K562 (cell line): ENCODE results near the gene BTBD18. TPM values are rescaled to one million over a fixed set of nuclear protein-coding genes. Genes with fewer than 3 reads are reported as not detected.
A peak's percentile ranks its signal among the peaks of the same experiment; 100 is the strongest.

ENCODE experiments used
- ARID1B ChIP-seq: fragments of 450-650 bp; IDR thresholded peaks from 2 replicates; pipeline ENCODE4 v1.6.1; 2016; ENCODE audit warnings: antibody characterized with exemption, mild to moderate bottlenecking, inconsistent platforms
- BHLHE40 ChIP-seq: IDR thresholded peaks from 2 replicates; pipeline ENCODE4 v1.6.1; 2011; ENCODE audit warnings: low read length, improper control_type of control experiment
- CEBPG ChIP-seq, 3 experiments: fragments of 200-800 bp in 1 of 3; sonication (Bioruptor generic) in 1 of 3; sonication (generic) in 1 of 3; formaldehyde crosslinking in 1 of 3; IDR thresholded peaks in 2 of 3; conservative IDR thresholded peaks in 1 of 3; 2 replicates each; pipeline versions ENCODE4 v1.6.1 to v1.8.0; 2016 to 2022; ENCODE audit warnings: missing compliant biosample characterization in 2 of 3, missing genetic modification characterization in 2 of 3, mild to moderate bottlenecking in 1 of 3, missing genetic modification reagents in 1 of 3
- FOXK2 ChIP-seq, 2 experiments: fragments of 450-650 bp; IDR thresholded peaks in 1 of 2; conservative IDR thresholded peaks in 1 of 2; 2 replicates each; pipeline ENCODE4 v1.6.1; 2016; ENCODE audit warnings: low read depth in 2 of 2, mild to moderate bottlenecking in 1 of 2
- GATA2 ChIP-seq: sonication (generic); formaldehyde crosslinking; IDR thresholded peaks from 2 replicates; pipeline ENCODE4 v1.4.0; 2020; ENCODE audit warnings: mild to moderate bottlenecking, missing genetic modification reagents
- HOXB6 ChIP-seq: fragments of 250-450 bp; sonication (Bioruptor Pico); IDR thresholded peaks from 2 replicates; pipeline ENCODE4 v1.5.1; 2022; ENCODE audit warnings: mild to moderate bottlenecking, borderline replicate concordance
- L3MBTL2 ChIP-seq: fragments of 450-650 bp; IDR thresholded peaks from 2 replicates; pipeline ENCODE4 v1.6.1; 2016; ENCODE audit warnings: mild to moderate bottlenecking, moderate library complexity
- NFYB ChIP-seq: IDR thresholded peaks from 2 replicates; pipeline ENCODE4 v1.6.1; 2011; ENCODE audit warnings: mild to moderate bottlenecking, moderate library complexity; ENCODE audit not compliant: insufficient read length; ENCODE audit errors: extremely low read depth
- PRMT5 ChIP-seq: sonication (generic); formaldehyde crosslinking; IDR thresholded peaks from 2 replicates; pipeline ENCODE4 v1.5.0; 2020; ENCODE audit warnings: missing genetic modification reagents
- RCOR1 ChIP-seq, 2 experiments: IDR thresholded peaks; 2 replicates each; pipeline ENCODE4 v1.6.1; 2012; ENCODE audit warnings: low read depth in 2 of 2, low read length in 2 of 2, borderline replicate concordance in 1 of 2, improper control_type of control experiment in 1 of 2
- RHOXF2B ChIP-seq: fragments of 250-450 bp; sonication (Bioruptor Pico); conservative IDR thresholded peaks from 2 replicates; pipeline ENCODE4 v1.5.1; 2021
- TCF3 ChIP-seq: sonication (generic); formaldehyde crosslinking; IDR thresholded peaks from 2 replicates; pipeline ENCODE4 v1.4.0; 2020; ENCODE audit warnings: mild to moderate bottlenecking, missing genetic modification reagents
- ZBTB12 ChIP-seq: fragments of 250-450 bp; sonication (Bioruptor Pico); IDR thresholded peaks from 2 replicates; pipeline ENCODE4 v1.4.0; 2020
- ZNF212 ChIP-seq: fragments of 450-650 bp; formaldehyde crosslinking; IDR thresholded peaks from 2 replicates; pipeline ENCODE4 v1.4.0; 2020; ENCODE audit warnings: mild to moderate bottlenecking
- ZNF384 ChIP-seq: IDR thresholded peaks from 2 replicates; pipeline ENCODE4 v1.6.1; 2012; ENCODE audit warnings: low read depth, low read length, improper control_type of control experiment
- ZNF518B ChIP-seq: fragments of 250-450 bp; sonication (Bioruptor Pico); IDR thresholded peaks from 2 replicates; pipeline ENCODE4 v1.5.0; 2021; ENCODE audit warnings: mild to moderate bottlenecking, moderate library complexity
- ZNF57 ChIP-seq: fragments of 450-650 bp; formaldehyde crosslinking; IDR thresholded peaks from 2 replicates; pipeline ENCODE4 v1.4.0; 2020; ENCODE audit warnings: mild to moderate bottlenecking, moderate library complexity
- ZNF592 ChIP-seq: fragments of 450-650 bp; IDR thresholded peaks from 2 replicates; pipeline ENCODE4 v1.6.1; 2017; ENCODE audit warnings: antibody characterized with exemption, mild to moderate bottlenecking
- polyA plus RNA-seq, 8 experiments: library from polyadenylated mRNA; depleted of rRNA in 4 of 8; stranded (reverse) in 5 of 8; unstranded in 3 of 8; fragments of >200 nt; fragmentation: Nextera tagmentation in 2 of 8; fragmentation: Illumina TruSeq in 1 of 8; extraction: Ambion mirVana in 2 of 8; extraction: Trizol in 1 of 8; gene quantifications; 2 replicates each; pipeline versions ENCODE4 v1.2.1 to v1.2.3, GENCODE V29; 2011 to 2014; ENCODE audit warnings: inconsistent platforms in 1 of 8, missing spikeins in 1 of 8
- total RNA-seq, 7 experiments: library from RNA; depleted of rRNA in 6 of 7; stranded (reverse); fragments of >200 nt in 6 of 7; fragmentation: Illumina TruSeq in 2 of 7; extraction: Trizol in 2 of 7; gene quantifications; 2 replicates each; pipeline versions ENCODE4 v1.2.1 to v1.2.3, GENCODE V29; 2011 to 2021; ENCODE audit warnings: low replicate concordance in 1 of 7

Gene BTBD18
- total and polyA plus RNA-seq, 9 of the 15 experiments (the other 6 are each of a cell fraction or from before 2014, with no cell fraction given) = 0.06 TPM; not detected in 8

- TF ChIP-seq GATA2 (CRISPR knock-in tag) (0 out of 2 replicates have a peak, but pooled peaks have one; percentile 37), RHOXF2B (CRISPR knock-in tag) (no peak), HOXB6 (CRISPR knock-in tag) (no peak), RCOR1 (IDR thresholded peaks at IDR 0.05; ENCODE audit: borderline replicate concordance in 1 of 2, low read depth in 2 of 2, low read length in 2 of 2) (no peak; a peak in 1 of 4 replicates), ZBTB12 (CRISPR knock-in tag) (no peak), ZNF57 (CRISPR knock-in tag) (no peak), PRMT5 (CRISPR knock-in tag) (no peak), ZNF384 (no peak), ZNF212 (CRISPR knock-in tag) (no peak), TCF3 (CRISPR knock-in tag) (peak; percentile 55), ARID1B (peak; percentile 47), ZNF592 (0 out of 2 replicates have a peak, but pooled peaks have one; percentile 26), BHLHE40 (peak; percentile 79), CEBPG (CRISPR knock-in tag; IDR thresholded peaks at IDR 0.05) (peak; percentile 85), CEBPG (tag; conservative IDR thresholded peaks at IDR 0.05 in 1 of 2, IDR thresholded peaks at IDR 0.05 in 1 of 2) (no peak), ZNF518B (CRISPR knock-in tag) (no peak), L3MBTL2 (peak; percentile 51; the same call in 1 of the 2 replicates), NFYB (no peak), FOXK2 (conservative IDR thresholded peaks at IDR 0.05 in 1 of 2, IDR thresholded peaks at IDR 0.05 in 1 of 2; ENCODE audit: low read depth in 2 of 2) (peak in 1 of 2 experiments; percentile 31; a peak in 1 of 4 replicates)
Observed at GRCh38 chr11:57735619-57736298, 15.9 kb downstream of the BTBD18 start (continued).
